ENCODE data around the gene ZNF148. TPM values are rescaled to one million over a fixed set of nuclear protein-coding genes. Genes with fewer than 3 reads are reported as not detected.
A peak's percentile ranks its signal among the peaks of the same experiment; 100 is the strongest.

The ZNF148 gene
- total RNA-seq, 2 donors from 2014 or later, result 33.8 to 37.8 TPM

DNA sequence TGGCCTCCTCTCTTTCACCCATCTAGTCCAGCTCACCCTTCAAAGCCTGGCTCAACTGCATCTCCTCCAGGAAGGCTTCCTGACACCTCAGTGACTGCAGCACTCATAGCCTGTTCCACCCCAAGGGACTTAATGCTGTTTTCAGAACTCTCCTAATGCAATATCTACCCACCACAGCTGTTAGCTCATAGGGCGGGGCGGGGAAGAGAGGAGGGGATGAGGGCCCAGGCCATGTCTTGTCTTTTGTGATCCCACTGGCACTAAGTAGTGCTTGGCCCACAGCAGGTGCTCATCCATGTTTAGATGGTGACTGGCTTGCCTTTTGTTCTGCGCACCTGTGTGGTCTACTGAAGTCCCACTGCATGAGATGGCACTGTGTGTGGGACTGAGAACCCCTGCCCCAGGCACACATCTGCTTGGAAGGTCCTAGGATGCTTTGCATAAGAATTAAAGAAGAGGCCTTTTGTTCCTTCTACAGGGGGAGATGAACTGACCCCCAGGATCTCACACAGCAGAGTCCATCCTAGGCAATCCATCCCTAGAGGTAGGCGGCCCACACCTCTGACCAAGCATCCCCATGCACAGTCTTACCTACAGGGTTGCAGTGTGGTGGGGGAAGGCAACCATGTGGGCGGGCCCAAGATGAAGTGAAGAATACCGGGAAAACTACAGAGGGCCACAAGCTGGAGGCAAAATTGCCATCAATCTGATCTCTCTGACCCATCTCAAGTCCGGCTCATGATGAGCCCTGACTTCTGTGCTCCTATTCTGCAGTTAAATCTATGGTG, 185.6 kb downstream of the ZNF148 start:
- Histone ChIP-seq H3K9me3 (ENCODE audit: control insufficient read depth, low read length) (peaks cover 7% of the 10 kb centered on the region), H3K4me1 (ENCODE audit: control insufficient read depth, insufficient read depth, low read length) (no peaks in the 10 kb centered on the region), H3K4me3 (ENCODE audit: low read length) (no peak overlapping the region), H3K36me3 (ENCODE audit: control insufficient read depth, insufficient read depth, low read length) (peaks cover 13% of the 10 kb centered on the region), H3K27ac (ENCODE audit: low read depth, low read length) (no peak overlapping the region), H3K9ac (ENCODE audit: extremely low read depth, low read length, poor library complexity, severe bottlenecking) (no peak overlapping the region), H3K27me3 (ENCODE audit: control insufficient read depth, insufficient read depth, low read length, poor library complexity, severe bottlenecking) (no peaks in the 10 kb centered on the region)
- DNase-seq, result peak; percentile 39
- 84 to 93% methylated on average over 3 to 7 of the region's 7 CpGs for WGBS, 2 experiments (ENCODE audit: insufficient coverage in 1 of 2, insufficient read length in 1 of 2)
- Mint-ChIP-seq H3K4me3 (no peak overlapping the region), H3K9me3 (no peaks in the 10 kb centered on the region), H3K27ac (no peak overlapping the region), H3K27me3 (ENCODE audit: insufficient read depth) (no peaks in the 10 kb centered on the region), H3K36me3 (ENCODE audit: low read depth) (peaks cover 32% of the 10 kb centered on the region), H3K4me1 (peaks cover 32% of the 10 kb centered on the region)
- TF ChIP-seq CTCF (conservative IDR thresholded peaks at IDR 0.05), result no peak

GRCh38 chr3:125188955-125189354, 186.2 kb downstream of the ZNF148 start:
- peaks cover 7% of the 10 kb centered on the region for H3K9me3 ChIP-seq (ENCODE audit: control insufficient read depth, low read length)
- no peaks in the 10 kb centered on the region for H3K27me3 ChIP-seq (ENCODE audit: control insufficient read depth, insufficient read depth, low read length, poor library complexity, severe bottlenecking)
- Mint-ChIP-seq H3K27ac (no peak overlapping the region), H3K9me3 (no peaks in the 10 kb centered on the region), H3K4me3 (no peak overlapping the region), H3K4me1 (peaks cover 28% of the 10 kb centered on the region), H3K27me3 (ENCODE audit: insufficient read depth) (no peaks in the 10 kb centered on the region), H3K36me3 (ENCODE audit: low read depth) (peaks cover 35% of the 10 kb centered on the region)
- no peak for TF ChIP-seq CTCF (conservative IDR thresholded peaks at IDR 0.05)
- peak; percentile 19 for DNase-seq
- no peaks in the 10 kb centered on the region for H3K4me1 ChIP-seq (ENCODE audit: control insufficient read depth, insufficient read depth, low read length)
- H3K4me3 ChIP-seq (ENCODE audit: low read length), result no peak overlapping the region
- WGBS, 2 experiments (ENCODE audit: insufficient coverage in 1 of 2, insufficient read length in 1 of 2), result 95 to 100% methylated on average over 2 of the region's 2 CpGs
- H3K27ac ChIP-seq (ENCODE audit: low read depth, low read length), result no peak overlapping the region
- H3K9ac ChIP-seq (ENCODE audit: extremely low read depth, low read length, poor library complexity, severe bottlenecking), result no peak overlapping the region
- peaks cover 13% of the 10 kb centered on the region for H3K36me3 ChIP-seq (ENCODE audit: control insufficient read depth, insufficient read depth, low read length)

GRCh38 chr3:125187599-125187910, 187.6 kb downstream of the ZNF148 start:
- Histone ChIP-seq H3K27ac (ENCODE audit: low read depth, low read length) (no peak overlapping the region), H3K4me1 (ENCODE audit: control insufficient read depth, insufficient read depth, low read length) (no peaks in the 10 kb centered on the region), H3K9me3 (ENCODE audit: control insufficient read depth, low read length) (peaks cover 7% of the 10 kb centered on the region), H3K27me3 (ENCODE audit: control insufficient read depth, insufficient read depth, low read length, poor library complexity, severe bottlenecking) (no peaks in the 10 kb centered on the region), H3K9ac (ENCODE audit: extremely low read depth, low read length, poor library complexity, severe bottlenecking) (no peak overlapping the region), H3K36me3 (ENCODE audit: control insufficient read depth, insufficient read depth, low read length) (peaks cover 13% of the 10 kb centered on the region), H3K4me3 (ENCODE audit: low read length) (no peak overlapping the region)
- H3K4me3 Mint-ChIP-seq, result no peak overlapping the region
- H3K4me1 Mint-ChIP-seq, result peaks cover 20% of the 10 kb centered on the region
- TF ChIP-seq CTCF (conservative IDR thresholded peaks at IDR 0.05), result no peak
- 58 to 73% methylated on average over 4 to 5 of the region's 5 CpGs for WGBS, 2 experiments (ENCODE audit: insufficient coverage in 1 of 2, insufficient read length in 1 of 2)
- peaks cover 35% of the 10 kb centered on the region for H3K36me3 Mint-ChIP-seq (ENCODE audit: low read depth)
- peak; percentile 60 for DNase-seq
- no peak overlapping the region for H3K27ac Mint-ChIP-seq
- no peaks in the 10 kb centered on the region for H3K9me3 Mint-ChIP-seq
- no peaks in the 10 kb centered on the region for H3K27me3 Mint-ChIP-seq (ENCODE audit: insufficient read depth)
